GM18511 (cell line): ENCODE results near the gene MCUB.
"Not testable (repeated sequence)": the region's sequence is repeated elsewhere in the genome, so short reads cannot be mapped to it uniquely, and the experiment has no call there.

Experiments
- ATAC-seq: cut with Tn5 transposase; IDR thresholded peaks from one replicate; pipeline ENCODE4 v1.9.1; 2021; ENCODE audit warnings: mild to moderate bottlenecking, moderate library complexity; ENCODE audit not compliant: unreplicated experiment

The MCUB gene

DNA sequence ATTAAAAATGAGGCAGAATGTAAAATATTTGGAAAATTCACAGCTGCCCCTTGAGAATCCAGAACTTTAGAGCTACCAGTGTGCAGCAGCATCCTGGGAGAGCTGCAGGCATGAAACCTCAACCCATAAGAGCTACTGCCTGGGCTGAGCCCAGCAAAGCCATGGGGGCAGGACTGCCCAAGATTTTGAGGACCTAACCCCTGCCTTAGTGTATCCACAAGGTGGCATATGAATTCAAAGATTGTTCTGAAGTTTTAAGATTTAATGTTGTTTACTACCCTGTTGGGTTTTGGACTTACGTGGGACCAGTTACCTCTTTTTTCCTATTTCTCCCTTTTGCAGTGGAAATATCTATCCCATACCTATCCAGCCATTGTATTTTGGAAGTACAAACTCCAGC, 116.8 kb downstream of the MCUB start:
- no peak for ATAC-seq

- not testable (repeated sequence) for ATAC-seq
Measured at GRCh38 chr4:109678472-109678871, 118.4 kb downstream of the MCUB start.

- not testable (repeated sequence) for ATAC-seq
Measured at GRCh38 chr4:109678925-109679324, 118.9 kb downstream of the MCUB start.

DNA sequence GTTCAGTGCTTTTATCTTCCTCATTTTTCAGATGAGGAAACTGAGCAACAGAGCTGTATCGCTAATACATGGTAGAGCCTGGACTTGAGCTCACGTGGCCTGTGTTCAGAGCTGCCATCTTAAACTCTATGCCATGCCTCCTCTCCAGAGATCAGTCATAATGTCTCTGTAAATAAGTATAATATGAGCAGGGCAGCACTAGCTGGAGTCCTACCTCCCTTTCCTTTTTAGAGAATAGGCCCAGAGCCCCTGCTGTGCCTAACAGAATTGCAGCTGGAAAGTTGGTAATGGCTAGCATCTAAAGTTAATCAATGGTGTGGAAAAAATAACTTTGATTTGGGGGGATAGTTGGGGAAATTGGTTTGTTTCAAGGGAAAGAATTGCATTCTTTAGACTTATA, 122.8 kb downstream of the MCUB start:
- ATAC-seq: no peak

DNA sequence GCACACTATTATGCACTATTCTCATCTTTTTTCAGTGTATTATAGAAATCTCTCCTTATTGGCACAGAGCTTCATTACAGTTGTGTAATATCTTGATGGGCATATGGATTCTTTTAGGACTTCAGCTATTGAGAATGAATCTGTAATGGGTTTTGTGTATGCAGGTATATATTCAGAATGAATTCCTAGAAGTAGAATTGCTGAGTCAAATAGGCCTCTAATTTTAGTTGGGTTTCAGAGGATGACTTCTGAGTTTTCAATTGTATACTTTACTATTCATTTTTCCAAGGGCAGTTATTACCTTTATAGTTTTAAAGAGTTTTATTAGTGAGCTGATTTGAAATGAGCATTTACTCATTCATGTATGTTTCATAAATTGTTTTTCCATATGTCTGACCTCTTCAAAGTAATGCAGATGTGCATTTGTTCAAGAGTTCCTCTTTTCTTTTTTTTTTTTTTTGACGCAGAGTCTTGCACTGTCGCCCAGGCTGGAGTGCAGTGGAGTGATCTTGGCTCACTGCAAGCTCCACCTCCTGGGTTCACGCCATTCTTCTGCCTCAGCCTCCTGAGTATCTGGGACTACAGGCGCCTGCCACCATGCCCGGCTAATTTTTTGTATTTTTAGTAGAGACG, 123.7 kb downstream of the MCUB start:
- ATAC-seq: no peak

GRCh38 chr4:109684727-109685126, 124.7 kb downstream of the MCUB start:
- no peak for ATAC-seq

DNA sequence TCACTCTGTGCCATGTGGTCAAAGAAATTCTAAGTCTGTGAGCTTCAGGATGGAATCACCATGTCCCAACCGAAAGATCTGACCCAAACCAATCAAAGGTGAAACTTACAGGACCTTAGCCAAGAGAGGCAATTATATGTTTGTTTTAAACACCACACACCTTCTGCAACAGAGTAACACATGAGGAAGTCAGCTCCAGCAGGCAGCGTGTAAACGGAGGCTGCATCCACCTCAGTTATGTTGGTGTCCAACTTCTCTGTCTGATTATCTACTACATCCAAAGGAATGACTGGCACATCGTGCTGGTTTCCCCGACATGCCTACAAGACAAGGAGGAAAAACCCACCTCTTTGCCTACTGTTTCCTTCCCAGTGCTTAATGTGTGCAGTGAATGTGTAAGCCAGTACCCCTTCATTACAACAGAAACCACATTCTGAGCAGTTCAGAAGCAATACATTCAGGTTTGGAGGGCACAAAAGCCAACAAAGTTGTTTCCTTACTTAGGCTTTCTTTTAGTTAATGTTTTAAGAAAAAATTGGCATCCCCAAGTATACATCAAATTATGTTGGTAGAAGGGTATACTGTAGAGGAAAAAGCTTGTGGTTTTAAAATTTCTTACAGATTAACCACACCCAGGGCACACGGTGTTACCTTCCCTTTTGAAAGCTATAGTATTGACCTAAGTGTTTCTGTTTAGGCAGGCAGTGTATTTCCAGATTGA, 130.8 kb downstream of the MCUB start:
- peak; percentile 96 for ATAC-seq

- peak; percentile 5 for ATAC-seq
Measured at GRCh38 chr4:109691411-109691920, 131.4 kb downstream of the MCUB start.

GRCh38 chr4:109698656-109699055, 138.6 kb downstream of the MCUB start:
- no peak for ATAC-seq

GRCh38 chr4:109699553-109700225, 139.6 kb downstream of the MCUB start:
- no peak for ATAC-seq

- no peak for ATAC-seq
Measured at GRCh38 chr4:109701566-109702410, 141.7 kb downstream of the MCUB start.

DNA sequence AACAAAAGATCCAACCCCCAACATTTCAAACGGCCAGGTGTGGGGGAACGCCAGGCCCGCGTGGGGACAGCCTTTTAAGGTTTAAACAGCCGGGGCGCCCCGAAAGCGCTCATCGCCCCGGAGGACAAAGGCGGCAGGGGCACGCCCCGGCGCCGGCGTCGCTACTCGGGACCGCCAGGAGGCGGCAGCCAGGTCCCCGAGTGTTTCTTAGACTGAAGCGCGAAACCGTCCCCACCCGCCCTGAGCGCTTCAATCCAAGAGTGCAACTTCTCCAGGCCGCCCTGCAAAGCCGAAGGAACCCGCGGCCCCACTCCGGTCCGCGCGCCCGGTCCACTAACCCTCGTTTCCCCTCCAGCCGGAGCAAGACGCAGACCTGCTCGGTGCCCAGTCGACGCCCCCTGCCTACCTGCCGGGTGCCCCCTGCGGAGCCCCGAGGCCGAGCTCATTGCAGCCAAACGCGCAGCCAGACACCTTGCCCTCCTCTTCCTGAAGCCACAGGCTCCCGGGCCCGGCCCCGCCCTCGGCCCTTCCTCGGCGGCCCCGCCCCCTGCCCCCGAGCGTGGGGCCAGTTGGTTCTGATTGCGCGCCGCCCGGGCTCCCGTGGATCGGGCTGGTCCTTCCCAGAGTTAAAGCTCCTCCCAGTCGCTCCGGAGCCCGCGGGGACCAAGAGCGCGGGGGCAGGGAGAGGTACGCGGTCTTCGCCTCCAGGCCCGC, 143.1 kb downstream of the MCUB start, which contains the start of gene CASP6:
TSS of gene CASP6 (minus strand) at position 496 of the 714 bp plus-strand sequence. CDS start at position 446, 50 bp downstream.
- peak; percentile 78 for ATAC-seq

DNA sequence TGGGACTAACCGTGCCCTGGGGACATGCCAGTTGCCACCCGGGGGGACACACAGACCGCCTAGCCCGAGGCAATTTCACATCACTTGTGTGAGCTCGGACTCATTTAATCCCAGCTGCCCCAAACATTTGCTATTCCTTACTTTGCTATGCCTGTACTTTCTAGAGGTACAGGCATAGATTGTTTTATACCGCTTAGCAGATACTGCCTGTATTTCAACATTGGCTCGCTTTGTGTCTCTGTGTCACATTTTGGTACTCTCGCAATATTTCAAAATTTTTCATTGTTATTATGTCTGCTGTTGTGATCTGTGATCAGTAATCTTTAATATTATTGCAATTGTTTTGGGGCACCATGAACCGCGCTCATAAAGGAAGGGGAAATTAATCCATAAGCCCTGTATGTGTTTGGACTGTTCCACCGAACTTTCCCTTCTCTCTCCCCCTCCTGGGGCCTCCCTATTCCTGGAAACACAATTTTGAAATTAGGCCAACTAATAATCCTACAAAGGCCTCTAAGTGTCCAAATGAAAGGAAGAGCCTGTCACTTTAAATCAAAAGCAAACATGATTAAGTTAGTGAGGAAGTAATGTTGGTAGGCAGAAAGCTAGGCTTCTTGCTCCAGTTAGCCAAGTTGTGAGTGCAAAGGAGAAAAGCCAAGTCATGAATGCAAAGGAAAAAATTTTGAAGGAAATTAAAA, 143.8 kb downstream of the MCUB start:
- ATAC-seq: no peak

DNA sequence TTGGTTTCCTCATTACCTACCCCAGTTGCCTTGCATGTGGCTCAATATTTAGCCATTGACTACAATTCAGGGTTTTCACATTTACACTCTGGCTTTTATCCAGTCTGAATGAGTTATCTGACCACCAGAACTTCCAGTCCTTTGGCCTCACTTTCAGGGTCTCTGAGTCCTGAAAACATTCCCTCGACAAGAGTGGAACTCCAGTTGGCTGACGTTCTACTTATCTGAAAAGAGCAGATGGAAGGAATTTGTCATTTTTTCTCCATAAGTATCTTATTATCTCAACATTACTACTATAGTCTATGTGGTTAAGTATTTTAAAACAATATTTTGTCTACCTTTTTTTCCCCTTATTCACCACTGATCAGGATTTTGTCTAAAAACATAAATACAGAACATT, 148.4 kb downstream of the MCUB start:
- no peak for ATAC-seq

GRCh38 chr4:109708990-109709389, 148.9 kb downstream of the MCUB start:
- peak; percentile 73 for ATAC-seq

- ATAC-seq: no peak
Measured at GRCh38 chr4:109713500-109713899, 153.5 kb downstream of the MCUB start.

GRCh38 chr4:109718759-109719158, 158.7 kb downstream of the MCUB start:
- ATAC-seq: no peak

- ATAC-seq: no peak
Measured at GRCh38 chr4:109719604-109720003, 159.6 kb downstream of the MCUB start.

- ATAC-seq: no peak
Measured at GRCh38 chr4:109721033-109721432, 161.0 kb downstream of the MCUB start.

DNA sequence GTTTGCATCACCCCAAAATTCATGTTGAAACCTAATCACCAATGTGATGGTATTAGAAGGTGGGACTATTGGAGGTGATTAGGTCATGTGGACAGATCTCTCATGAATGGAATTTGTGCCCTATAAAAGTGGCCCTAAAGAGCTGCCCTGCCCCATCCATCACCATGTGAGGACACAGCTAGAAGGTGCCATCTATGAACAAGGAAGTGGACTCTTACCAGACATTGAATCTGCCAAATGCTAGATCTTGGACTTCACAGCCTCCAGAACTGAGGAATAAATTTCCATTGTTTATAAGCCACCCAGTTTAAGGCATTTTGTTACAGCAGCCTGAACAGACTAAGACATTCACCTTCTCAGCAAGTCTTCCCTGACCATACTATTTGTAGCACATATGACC, 162.3 kb downstream of the MCUB start:
- ATAC-seq: no peak
